H9 (cell line): ENCODE results near the gene RBM23. TPM values are rescaled to one million over a fixed set of nuclear protein-coding genes. Genes with fewer than 3 reads are reported as not detected.

Source experiments
- DNase-seq: peaks from one replicate; pipeline ENCODE4 v3.0.0-alpha.2; 2017
- H2AFZ ChIP-seq: one replicate; pipeline ENCODE4 v1.6.1; 2013; ENCODE audit warnings: mild to moderate bottlenecking, low read length, control low read depth, moderate library complexity
- H2AK5ac ChIP-seq: 2 replicates; pipeline ENCODE4 v1.6.1; 2013; ENCODE audit warnings: low read length, control low read depth, mixed read lengths; ENCODE audit not compliant: insufficient read length
- H2BK120ac ChIP-seq: one replicate; pipeline ENCODE4 v1.6.1; 2013; ENCODE audit warnings: low read depth, mild to moderate bottlenecking, low read length, control low read depth, inconsistent platforms; ENCODE audit not compliant: poor library complexity, severe bottlenecking
- H2BK12ac ChIP-seq: 2 replicates; pipeline ENCODE4 v1.6.1; 2013; ENCODE audit warnings: low read length, control low read depth, mixed read lengths, low read depth; ENCODE audit not compliant: insufficient read length
- H2BK15ac ChIP-seq: 2 replicates; pipeline ENCODE4 v1.6.1; 2013; ENCODE audit warnings: low read depth, low read length, control low read depth
- H2BK20ac ChIP-seq: one replicate; pipeline ENCODE4 v1.6.1; 2013; ENCODE audit warnings: low read depth, mild to moderate bottlenecking, low read length, control low read depth, inconsistent platforms; ENCODE audit not compliant: poor library complexity, severe bottlenecking
- H2BK5ac ChIP-seq: 2 replicates; pipeline ENCODE4 v1.6.1; 2013; ENCODE audit warnings: low read length, control low read depth, mixed read lengths; ENCODE audit not compliant: insufficient read length
- H3K14ac ChIP-seq: 2 replicates; pipeline ENCODE4 v1.6.1; 2013; ENCODE audit warnings: low read length, control low read depth; ENCODE audit not compliant: insufficient read depth
- H3K18ac ChIP-seq: 2 replicates; pipeline ENCODE4 v1.6.1; 2013; ENCODE audit warnings: low read depth, mild to moderate bottlenecking, mixed read lengths, low read length, control low read depth; ENCODE audit not compliant: insufficient read length
- H3K23ac ChIP-seq: 2 replicates; pipeline ENCODE4 v1.6.1; 2013; ENCODE audit warnings: low read length, control low read depth, mixed read lengths, low read depth; ENCODE audit not compliant: insufficient read length
- H3K23me2 ChIP-seq: 2 replicates; pipeline ENCODE4 v1.6.1; 2013; ENCODE audit warnings: low read depth, mild to moderate bottlenecking, mixed read lengths, low read length, control low read depth; ENCODE audit not compliant: insufficient read length, poor library complexity, severe bottlenecking
- H3K27ac ChIP-seq: 2 replicates; pipeline ENCODE4 v1.5.1; 2013; ENCODE audit warnings: low read length, control low read depth, mixed read lengths, low read depth; ENCODE audit not compliant: insufficient read length
- H3K27me3 ChIP-seq: 2 replicates; pipeline ENCODE4 v1.6.1; 2013; ENCODE audit warnings: low read length, control low read depth, inconsistent platforms; ENCODE audit not compliant: insufficient read depth
- H3K4ac ChIP-seq: 2 replicates; pipeline ENCODE4 v1.6.1; 2013; ENCODE audit warnings: low read depth, mild to moderate bottlenecking, control low read depth, inconsistent platforms, low read length, moderate library complexity
- H3K4me1 ChIP-seq: 2 replicates; pipeline ENCODE4 v1.6.1; 2013; ENCODE audit warnings: low read length, control low read depth, inconsistent platforms; ENCODE audit not compliant: insufficient read depth
- H3K4me2 ChIP-seq: 2 replicates; pipeline ENCODE4 v1.6.1; 2013; ENCODE audit warnings: low read length, control low read depth, mixed read lengths; ENCODE audit not compliant: insufficient read length, insufficient read depth
- H3K56ac ChIP-seq: 2 replicates; pipeline ENCODE4 v1.6.1; 2013; ENCODE audit warnings: low read depth, mild to moderate bottlenecking, mixed read lengths, low read length, control low read depth; ENCODE audit not compliant: insufficient read length
- H3K79me1 ChIP-seq: 2 replicates; pipeline ENCODE4 v1.6.1; 2013; ENCODE audit warnings: low read depth, mild to moderate bottlenecking, moderate library complexity, low read length, control low read depth, inconsistent platforms; ENCODE audit not compliant: insufficient read depth, poor library complexity, severe bottlenecking
- H3K79me2 ChIP-seq: 2 replicates; pipeline ENCODE4 v1.6.1; 2013; ENCODE audit warnings: low read length, control low read depth, inconsistent platforms; ENCODE audit not compliant: insufficient read depth
- H3K9ac ChIP-seq: 2 replicates; pipeline ENCODE4 v1.6.1; 2013; ENCODE audit warnings: low read length, control low read depth, mixed read lengths; ENCODE audit not compliant: insufficient read length; ENCODE audit errors: extremely low read depth
- H3K9me3 ChIP-seq: one replicate; pipeline ENCODE4 v1.6.1; 2013; ENCODE audit warnings: low read depth, low read length, inconsistent platforms; ENCODE audit not compliant: control insufficient read depth
- H3T11ph ChIP-seq: one replicate; pipeline ENCODE4 v1.6.1; 2013; ENCODE audit warnings: mild to moderate bottlenecking, low read length, control low read depth, inconsistent platforms
- H4K20me1 ChIP-seq: one replicate; pipeline ENCODE4 v1.6.1; 2013; ENCODE audit not compliant: control insufficient read depth, insufficient read length, insufficient read depth
- H4K5ac ChIP-seq: 2 replicates; pipeline ENCODE4 v1.6.1; 2013; ENCODE audit warnings: low read depth, mild to moderate bottlenecking, mixed read lengths, low read length, control low read depth; ENCODE audit not compliant: insufficient read length
- H4K8ac ChIP-seq: replicated peaks from 2 replicates; pipeline ENCODE4 v1.6.1; 2013; ENCODE audit warnings: low read length, control low read depth, mixed read lengths, low read depth; ENCODE audit not compliant: insufficient read length
- H4K91ac ChIP-seq: 2 replicates; pipeline ENCODE4 v1.6.1; 2013; ENCODE audit warnings: low read depth, mild to moderate bottlenecking, moderate library complexity, mixed read lengths, low read length, control low read depth; ENCODE audit not compliant: insufficient read length
- H3K27ac Mint-ChIP-seq, 3 experiments: 2 replicates in 2 of 3; 3 replicates in 1 of 3; pipeline ENCODE4 v1.8.0; 2020 to 2021; ENCODE audit warnings: mixed read lengths in 3 of 3, mild to moderate bottlenecking in 1 of 3, moderate library complexity in 1 of 3
- H3K27me3 Mint-ChIP-seq: 2 replicates; pipeline ENCODE4 v1.8.0; 2021; ENCODE audit warnings: low read depth, mild to moderate bottlenecking, moderate library complexity, mixed read lengths
- H3K36me3 Mint-ChIP-seq, 3 experiments: 2 replicates in 2 of 3; 3 replicates in 1 of 3; pipeline ENCODE4 v1.8.0; 2020 to 2021; ENCODE audit warnings: low read depth in 3 of 3, mixed read lengths in 3 of 3; ENCODE audit not compliant: insufficient read depth in 1 of 3
- H3K4me1 Mint-ChIP-seq, 2 experiments: 2 replicates each; pipeline ENCODE4 v1.8.0; 2020; ENCODE audit warnings: mixed read lengths in 2 of 2
- H3K4me3 Mint-ChIP-seq, 2 experiments: 2 replicates in 1 of 2; 3 replicates in 1 of 2; pipeline ENCODE4 v1.8.0; 2020 to 2021; ENCODE audit warnings: mild to moderate bottlenecking in 2 of 2, mixed read lengths in 2 of 2, moderate library complexity in 1 of 2
- H3K9me3 Mint-ChIP-seq, 2 experiments: 2 replicates in 1 of 2; 3 replicates in 1 of 2; pipeline ENCODE4 v1.8.0; 2020; ENCODE audit warnings: mild to moderate bottlenecking in 2 of 2, mixed read lengths in 2 of 2, moderate library complexity in 1 of 2
- WGBS: extraction: QIAGEN DNeasy Blood & Tissue Kit; methylation state at CpG from one replicate; pipeline ENCODE4 v1.1.7; 2013; ENCODE audit warnings: missing lambda C conversion rate, low lambda C conversion rate, mixed read lengths; ENCODE audit not compliant: insufficient read length; ENCODE audit errors: extremely low coverage; 5-methylcytosine and 5-hydroxymethylcytosine counted together
- total RNA-seq: library from RNA; stranded (reverse); gene quantifications from 2 replicates; pipeline ENCODE4 v1.2.1, GENCODE V29; 2021
- TF ChIP-seq, protein P1 (sequence below): fragments of 200-600 bp; sonication (generic); conservative IDR thresholded peaks from 3 replicates; pipeline ENCODE4 v1.8.0; 2021; ENCODE audit warnings: antibody characterized with exemption, mild to moderate bottlenecking

The RBM23 gene
- total RNA-seq, 1 experiment from 2014 or later = 79.0 TPM

DNA sequence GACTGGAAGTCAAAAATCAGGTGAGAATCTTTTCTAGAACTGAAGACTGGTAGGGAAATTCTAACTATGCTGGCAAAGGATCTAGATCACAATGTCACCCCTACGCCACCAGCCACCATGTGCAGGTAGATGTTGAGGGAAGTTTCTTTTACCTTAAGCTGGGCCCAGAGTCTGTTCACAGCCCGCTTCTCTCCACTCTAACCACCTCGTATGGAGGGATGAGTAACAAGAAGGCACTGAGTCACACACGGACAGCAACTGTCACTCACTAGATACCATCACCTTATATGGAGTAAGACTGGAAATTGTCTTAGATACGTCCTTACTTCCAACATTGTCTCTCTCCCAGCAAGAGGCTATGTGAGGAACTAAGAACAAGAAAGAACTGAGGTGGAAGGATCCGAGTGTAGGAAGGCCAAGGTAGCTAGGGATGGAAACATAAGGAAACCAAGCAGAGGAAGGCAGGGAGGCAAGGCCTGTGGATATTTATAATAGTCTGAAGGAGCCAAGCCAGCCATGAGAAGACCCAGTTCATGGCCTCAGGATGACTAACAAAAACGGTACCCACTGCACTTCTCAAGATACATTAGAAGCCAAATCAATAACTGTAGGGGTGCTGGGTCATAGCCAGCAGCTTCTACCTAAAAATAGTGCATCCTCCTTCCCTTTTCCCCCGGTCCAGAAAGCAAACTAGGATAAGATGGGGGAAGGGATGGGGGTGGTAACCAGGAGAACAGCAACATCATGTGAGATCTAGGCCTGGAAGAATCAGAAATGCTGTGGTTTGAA lies 20.5 kb downstream of the RBM23 start:
- TF ChIP-seq, protein P1, sequence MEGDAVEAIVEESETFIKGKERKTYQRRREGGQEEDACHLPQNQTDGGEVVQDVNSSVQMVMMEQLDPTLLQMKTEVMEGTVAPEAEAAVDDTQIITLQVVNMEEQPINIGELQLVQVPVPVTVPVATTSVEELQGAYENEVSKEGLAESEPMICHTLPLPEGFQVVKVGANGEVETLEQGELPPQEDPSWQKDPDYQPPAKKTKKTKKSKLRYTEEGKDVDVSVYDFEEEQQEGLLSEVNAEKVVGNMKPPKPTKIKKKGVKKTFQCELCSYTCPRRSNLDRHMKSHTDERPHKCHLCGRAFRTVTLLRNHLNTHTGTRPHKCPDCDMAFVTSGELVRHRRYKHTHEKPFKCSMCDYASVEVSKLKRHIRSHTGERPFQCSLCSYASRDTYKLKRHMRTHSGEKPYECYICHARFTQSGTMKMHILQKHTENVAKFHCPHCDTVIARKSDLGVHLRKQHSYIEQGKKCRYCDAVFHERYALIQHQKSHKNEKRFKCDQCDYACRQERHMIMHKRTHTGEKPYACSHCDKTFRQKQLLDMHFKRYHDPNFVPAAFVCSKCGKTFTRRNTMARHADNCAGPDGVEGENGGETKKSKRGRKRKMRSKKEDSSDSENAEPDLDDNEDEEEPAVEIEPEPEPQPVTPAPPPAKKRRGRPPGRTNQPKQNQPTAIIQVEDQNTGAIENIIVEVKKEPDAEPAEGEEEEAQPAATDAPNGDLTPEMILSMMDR = no peak
- H3T11ph ChIP-seq = no peak overlapping the region
- H3K36me3 Mint-ChIP-seq = peaks cover 16 to 32% (median 22%) of the 10 kb centered on the region in 3 experiments; a peak in 6 of 7 replicates
- no peak overlapping the region for H3K56ac ChIP-seq
- no peak overlapping the region for H3K18ac ChIP-seq
- H3K27ac ChIP-seq = no peak overlapping the region
- no peak overlapping the region for H4K91ac ChIP-seq
- no peak overlapping the region for H3K14ac ChIP-seq
- H2AK5ac ChIP-seq = no peak overlapping the region
- peaks cover 18 to 21% of the 10 kb centered on the region in 2 experiments for H3K4me1 Mint-ChIP-seq
- H2AFZ ChIP-seq = no peak overlapping the region
- H4K8ac ChIP-seq = no peak overlapping the region
- H3K23me2 ChIP-seq = no peaks in the 10 kb centered on the region
- no peak overlapping the region for H3K4me2 ChIP-seq
- H3K27me3 ChIP-seq = peaks cover 9% of the 10 kb centered on the region; the same call in 1 of the 2 replicates
- no CpG with 5 or more reads among the region's 8 CpGs for WGBS
- no peak overlapping the region for H2BK120ac ChIP-seq
- no peak for DNase-seq
- no peak overlapping the region for H4K5ac ChIP-seq
- no peaks in the 10 kb centered on the region for H3K9me3 ChIP-seq
- no peaks in the 10 kb centered on the region for H3K9me3 Mint-ChIP-seq
- H2BK5ac ChIP-seq = no peak overlapping the region
- H3K79me2 ChIP-seq = no peaks in the 10 kb centered on the region
- H3K4ac ChIP-seq = no peak overlapping the region
- no peak overlapping the region for H3K23ac ChIP-seq
- no peak overlapping the region for H3K9ac ChIP-seq
- H3K27ac Mint-ChIP-seq = no peak overlapping the region
- H3K79me1 ChIP-seq = no peaks in the 10 kb centered on the region
- H3K4me1 ChIP-seq = no peaks in the 10 kb centered on the region
- H2BK12ac ChIP-seq = no peak overlapping the region
- H4K20me1 ChIP-seq = no peaks in the 10 kb centered on the region
- H2BK20ac ChIP-seq = no peak overlapping the region
- H3K4me3 Mint-ChIP-seq = no peak overlapping the region
- H2BK15ac ChIP-seq = no peak overlapping the region
- H3K27me3 Mint-ChIP-seq = peaks cover 45% of the 10 kb centered on the region
